B cell (primary cell): ENCODE measurements around the gene HOOK2. TPM values are rescaled to one million over a fixed set of nuclear protein-coding genes. Genes with fewer than 3 reads are reported as not detected.

Source experiments
- ATAC-seq: fragments of 200-7000 bp; cut with Tn5 transposase; one replicate; pipeline ENCODE4 v1.10.0; 2021; ENCODE audit warnings: low read depth, mild to moderate bottlenecking, moderate number of reproducible peaks, moderate library complexity
- CTCF ChIA-PET: fragments of 350-600 bp; sonication (Branson Sonifier 250); formaldehyde crosslinking; loops from one replicate; lab custom pipeline; 2021; ENCODE audit warnings: antibody characterized with exemption, inconsistent platforms; lab: Charles Lee
- POLR2A ChIA-PET: fragments of 350-600 bp; sonication (Branson Sonifier 250); formaldehyde crosslinking; loops from one replicate; lab custom pipeline; 2021; ENCODE audit warnings: antibody characterized with exemption; lab: Charles Lee
- DNase-seq: peaks from one replicate; pipeline ENCODE4 v3.0.0; 2013
- H2AFZ ChIP-seq: 2 replicates; pipeline ENCODE4 v1.6.1; 2012; ENCODE audit warnings: mild to moderate bottlenecking, low read depth, low read length; ENCODE audit not compliant: insufficient read depth, poor library complexity, severe bottlenecking
- H3K27ac ChIP-seq, 2 donors: 1 replicate in 1 of 2; 2 replicates in 1 of 2; pipeline ENCODE4 v1.5.1; 2012 to 2013; ENCODE audit warnings: low read length in 2 of 2, mild to moderate bottlenecking in 2 of 2, moderate library complexity in 1 of 2
- H3K27me3 ChIP-seq, 4 experiments: fragments of 200-600 bp in 1 of 4; sonication (generic) in 1 of 4; replicated peaks in 1 of 4; 1 replicate in 2 of 4; 2 replicates in 2 of 4; pipeline versions ENCODE4 v1.6.1 to v1.7.0; 2013 to 2016; ENCODE audit warnings: low read length in 3 of 4, mild to moderate bottlenecking in 2 of 4, mixed read lengths in 1 of 4, moderate library complexity in 1 of 4; ENCODE audit not compliant: insufficient read depth in 4 of 4, control insufficient read depth in 3 of 4; ENCODE audit errors: control extremely low read depth in 1 of 4
- H3K36me3 ChIP-seq, 2 experiments: replicated peaks in 1 of 2; 1 replicate in 1 of 2; 2 replicates in 1 of 2; pipeline versions ENCODE4 v1.6.1 to v1.7.1; 2013; ENCODE audit warnings: low read length in 1 of 2; ENCODE audit not compliant: insufficient read depth in 2 of 2, control insufficient read depth in 1 of 2; ENCODE audit errors: control extremely low read depth in 1 of 2, extremely low read depth in 1 of 2
- H3K4me1 ChIP-seq, 2 donors: fragments of 200-600 bp in 1 of 2; sonication (generic) in 1 of 2; 1 replicate in 1 of 2; 2 replicates in 1 of 2; pipeline versions ENCODE4 v1.5.1 to v1.6.1; 2013 to 2017; ENCODE audit warnings: low read length in 2 of 2; ENCODE audit not compliant: control insufficient read depth in 2 of 2, insufficient read depth in 2 of 2
- H3K4me2 ChIP-seq: replicated peaks from 2 replicates; pipeline ENCODE3; 2012; ENCODE audit warnings: mild to moderate bottlenecking, low read depth, low read length; ENCODE audit not compliant: poor library complexity, severe bottlenecking
- H3K4me3 ChIP-seq, 5 experiments: fragments of 200-600 bp in 1 of 5; sonication (generic) in 1 of 5; 1 replicate in 3 of 5; 2 replicates in 2 of 5; pipeline versions ENCODE4 v1.5.1 to v1.7.0; 2011 to 2016; ENCODE audit warnings: low read length in 4 of 5, mild to moderate bottlenecking in 4 of 5, low read depth in 2 of 5, control low read depth in 1 of 5, moderate library complexity in 1 of 5; ENCODE audit not compliant: insufficient read depth in 1 of 5; ENCODE audit errors: control extremely low read depth in 1 of 5, extremely low read depth in 1 of 5
- H3K79me2 ChIP-seq: fragments of 200-600 bp; sonication (generic); one replicate; pipeline ENCODE4 v1.6.0; 2016; ENCODE audit warnings: low read length; ENCODE audit not compliant: control insufficient read depth, insufficient read depth
- H3K9ac ChIP-seq: fragments of 200-600 bp; sonication (generic); 2 replicates; pipeline ENCODE4 v1.6.1; 2017; ENCODE audit warnings: mild to moderate bottlenecking, low read length, moderate library complexity
- H3K9me3 ChIP-seq, 3 donors: one replicate each; pipeline versions ENCODE4 v1.6.1 to v1.7.1; 2013; ENCODE audit warnings: low read length in 2 of 3; ENCODE audit not compliant: control insufficient read depth in 2 of 3, insufficient read depth in 1 of 3; ENCODE audit errors: control extremely low read depth in 1 of 3
- H4K20me1 ChIP-seq: 2 replicates; pipeline ENCODE4 v1.6.0; 2012; ENCODE audit warnings: mild to moderate bottlenecking, low read length; ENCODE audit not compliant: insufficient read depth, control insufficient read depth, poor library complexity, severe bottlenecking
- H3K27ac Mint-ChIP-seq: one replicate; pipeline ENCODE4 v1.8.0; 2021; ENCODE audit warnings: mixed read lengths
- H3K27me3 Mint-ChIP-seq: one replicate; pipeline ENCODE4 v1.8.0; 2021; ENCODE audit warnings: mixed read lengths
- H3K4me1 Mint-ChIP-seq: one replicate; pipeline ENCODE4 v1.8.0; 2021; ENCODE audit warnings: mixed read lengths
- H3K4me3 Mint-ChIP-seq: one replicate; pipeline ENCODE4 v1.8.0; 2021; ENCODE audit warnings: mixed read lengths
- H3K9me3 Mint-ChIP-seq: one replicate; pipeline ENCODE4 v1.8.0; 2022; ENCODE audit warnings: mixed read lengths; ENCODE audit not compliant: insufficient read depth
- CTCF ChIP-seq: fragments of 200-600 bp; IDR thresholded peaks from one replicate; pipeline ENCODE4 v1.8.0; 2022; ENCODE audit warnings: antibody characterized with exemption, mild to moderate bottlenecking
- EZH2 ChIP-seq: IDR thresholded peaks from 2 replicates; pipeline ENCODE4 v1.6.1; 2012; ENCODE audit warnings: borderline replicate concordance, low read depth, mild to moderate bottlenecking, moderate library complexity, low read length; ENCODE audit not compliant: insufficient read depth, poor library complexity, severe bottlenecking
- WGBS: methylation state at CpG from one replicate; pipeline ENCODE4 v1.1.5; 2013; ENCODE audit warnings: missing lambda C conversion rate; ENCODE audit not compliant: insufficient coverage; 5-methylcytosine and 5-hydroxymethylcytosine counted together
- intact Hi-C: fragments of 100-400 bp; cut with micrococcal nuclease; formaldehyde crosslinking; loops from one replicate; pipeline ENCODE4 v1.10.0; 2022
- polyA plus RNA-seq: library from polyadenylated mRNA; depleted of rRNA; stranded (reverse); fragments of >200 nt; gene quantifications from 2 replicates; pipeline ENCODE4 v1.2.3, GENCODE V29; 2012
- total RNA-seq, 2 donors: library from RNA; stranded (reverse); fragments of 120-200 nt in 1 of 2; gene quantifications; 1 replicate in 1 of 2; 2 replicates in 1 of 2; pipeline versions ENCODE4 v1.2.3 to v1.2.4, GENCODE V29; 2013 to 2022

Gene HOOK2
- total and polyA plus RNA-seq, 2 donors (not counting 1 experiment from before 2014, with no cell fraction given) = 30.3 to 33.4 TPM

GRCh38 chr19:12796146-12797071, 21.1 kb upstream of the HOOK2 start:
- 10% methylated on average over 15 of the region's 18 CpGs for WGBS
- Histone ChIP-seq H3K27ac (peak overlapping the region; percentile 3 to 57), H3K4me3 (peak overlapping the region in 4 of 5 experiments; percentile 14 to 52 (median 34)), H2AFZ (peak overlapping the region; percentile 18), H3K79me2 (peaks cover 29% of the 10 kb centered on the region), H3K4me1 (peaks cover 32 to 39% of the 10 kb centered on the region in 2 donors), H3K27me3 (no peaks in the 10 kb centered on the region), H3K4me2 (peak overlapping the region; percentile 81), H3K9me3 (no peaks in the 10 kb centered on the region), H3K9ac (peak overlapping the region; percentile 34), H3K36me3 (peaks cover 0 to 7% of the 10 kb centered on the region in 2 experiments), H4K20me1 (peaks cover 18% of the 10 kb centered on the region)
- CTCF ChIA-PET = interaction anchor here (0.7 to 17.9 kb wide), 28 partner anchors 10 to 300 kb away, joined by 3 to 1147 read pairs (median 4); partner anchors contain the start of genes DHPS, GET3, HOOK2 and RNASEH2A
- Mint-ChIP-seq H3K9me3 (no peaks in the 10 kb centered on the region), H3K4me3 (peak overlapping the region; percentile 87), H3K27ac (peak overlapping the region; percentile 88), H3K27me3 (no peaks in the 10 kb centered on the region), H3K4me1 (peaks cover 28% of the 10 kb centered on the region)
- intact Hi-C loops = loop anchor here (1.0 to 2.0 kb wide), 5 partner anchors 10 to 50 kb away; partner anchors contain the start of gene RNASEH2A
- no peak for ATAC-seq
- TF ChIP-seq EZH2 = no peak
- peak; percentile 96 for TF ChIP-seq CTCF
- DNase-seq = peak; percentile 89
- POLR2A ChIA-PET = interaction anchor here (0.5 to 6.8 kb wide), 11 partner anchors 10 to 94 kb away, joined by 4 to 233 read pairs (median 5); partner anchors contain the start of genes GCDH, HOOK2 and RNASEH2A
